AG04449 (cell line): ENCODE measurements around the gene GDF7.
A peak's percentile ranks its signal among the peaks of the same experiment; 100 is the strongest.

Experiments
- CTCF ChIA-PET: fragments of 350-600 bp; formaldehyde crosslinking; extraction: SDS; loops from one replicate; lab custom pipeline; 2021; ENCODE audit warnings: antibody characterized with exemption; lab: Yijun Ruan, JAX
- POLR2A ChIA-PET: fragments of 400-600, 350-600 bp; formaldehyde crosslinking; extraction: SDS; loops from one replicate; lab custom pipeline; 2020; ENCODE audit warnings: antibody characterized with exemption, inconsistent platforms; lab: Yijun Ruan, JAX
- DNase-seq: peaks from one replicate; pipeline ENCODE4 v3.0.0-alpha.2; 2010; ENCODE audit warnings: low read depth, low spot score
- H3K4me3 ChIP-seq: 2 replicates; pipeline ENCODE4 v1.5.1; 2011; ENCODE audit warnings: low read depth, mild to moderate bottlenecking, control low read depth, low read length
- TF ChIP-seq, protein P1 (sequence below): IDR thresholded peaks from one replicate; pipeline ENCODE4 v1.5.1; 2011; ENCODE audit warnings: mild to moderate bottlenecking, moderate library complexity, low read length, control low read depth, inconsistent platforms; ENCODE audit not compliant: insufficient read depth; ENCODE audit errors: missing control alignments

The GDF7 gene

GRCh38 chr2:20638646-20639430 lies 28.1 kb upstream of the GDF7 start:
- TF ChIP-seq, protein P1, sequence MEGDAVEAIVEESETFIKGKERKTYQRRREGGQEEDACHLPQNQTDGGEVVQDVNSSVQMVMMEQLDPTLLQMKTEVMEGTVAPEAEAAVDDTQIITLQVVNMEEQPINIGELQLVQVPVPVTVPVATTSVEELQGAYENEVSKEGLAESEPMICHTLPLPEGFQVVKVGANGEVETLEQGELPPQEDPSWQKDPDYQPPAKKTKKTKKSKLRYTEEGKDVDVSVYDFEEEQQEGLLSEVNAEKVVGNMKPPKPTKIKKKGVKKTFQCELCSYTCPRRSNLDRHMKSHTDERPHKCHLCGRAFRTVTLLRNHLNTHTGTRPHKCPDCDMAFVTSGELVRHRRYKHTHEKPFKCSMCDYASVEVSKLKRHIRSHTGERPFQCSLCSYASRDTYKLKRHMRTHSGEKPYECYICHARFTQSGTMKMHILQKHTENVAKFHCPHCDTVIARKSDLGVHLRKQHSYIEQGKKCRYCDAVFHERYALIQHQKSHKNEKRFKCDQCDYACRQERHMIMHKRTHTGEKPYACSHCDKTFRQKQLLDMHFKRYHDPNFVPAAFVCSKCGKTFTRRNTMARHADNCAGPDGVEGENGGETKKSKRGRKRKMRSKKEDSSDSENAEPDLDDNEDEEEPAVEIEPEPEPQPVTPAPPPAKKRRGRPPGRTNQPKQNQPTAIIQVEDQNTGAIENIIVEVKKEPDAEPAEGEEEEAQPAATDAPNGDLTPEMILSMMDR, result no peak
- ChIA-PET CTCF (interaction anchor here (1.2 to 17.0 kb wide), 14 partner anchors 9 to 285 kb away, joined by 4 to 394 read pairs (median 68); partner anchors contain the start of genes HS1BP3 and RHOB), POLR2A (interaction anchor here (5.6 kb wide), 1 partner anchor 190 kb away, joined by 46 read pairs; the partner anchor contains the start of gene RHOB)
- no peak overlapping the region for H3K4me3 ChIP-seq
- DNase-seq, result no peak

GRCh38 chr2:20640411-20641122 lies 26.4 kb upstream of the GDF7 start:
- no peak for DNase-seq
- CTCF ChIA-PET, result interaction anchor here (0.9 to 17.0 kb wide), 14 partner anchors 10 to 314 kb away, joined by 3 to 394 read pairs (median 33); partner anchors contain the start of genes HS1BP3 and RHOB
- TF ChIP-seq, protein P1, result no peak
- POLR2A ChIA-PET, result interaction anchor here (5.6 kb wide), 1 partner anchor 192 kb away, joined by 46 read pairs; the partner anchor contains the start of gene RHOB
- no peak overlapping the region for H3K4me3 ChIP-seq

- CTCF ChIA-PET, result interaction anchor here (1.0 to 17.0 kb wide), 23 partner anchors 9 to 324 kb away, joined by 3 to 394 read pairs (median 17); partner anchors contain the start of genes HS1BP3 and RHOB
- H3K4me3 ChIP-seq, result no peak overlapping the region
- no peak for DNase-seq
- POLR2A ChIA-PET, result interaction anchor here (1.5 to 5.6 kb wide), 2 partner anchors 193 to 199 kb away, joined by 4 to 46 read pairs; partner anchors contain the start of gene RHOB
- TF ChIP-seq, protein P1, result no peak
These were observed 25.6 kb upstream of the GDF7 start for GRCh38 chr2:20641123-20641985.

- ChIA-PET POLR2A (interaction anchor here (1.5 to 5.6 kb wide), 2 partner anchors 194 to 200 kb away, joined by 4 to 46 read pairs; partner anchors contain the start of gene RHOB), CTCF (interaction anchor here (0.7 to 17.0 kb wide), 47 partner anchors 8 to 507 kb away, joined by 3 to 394 read pairs (median 5); partner anchors contain the start of genes HS1BP3 and RHOB)
- TF ChIP-seq, protein P1, result peak; percentile 95
- H3K4me3 ChIP-seq, result no peak overlapping the region
- no peak for DNase-seq
These were observed 24.6 kb upstream of the GDF7 start for GRCh38 chr2:20642055-20642971.

DNA sequence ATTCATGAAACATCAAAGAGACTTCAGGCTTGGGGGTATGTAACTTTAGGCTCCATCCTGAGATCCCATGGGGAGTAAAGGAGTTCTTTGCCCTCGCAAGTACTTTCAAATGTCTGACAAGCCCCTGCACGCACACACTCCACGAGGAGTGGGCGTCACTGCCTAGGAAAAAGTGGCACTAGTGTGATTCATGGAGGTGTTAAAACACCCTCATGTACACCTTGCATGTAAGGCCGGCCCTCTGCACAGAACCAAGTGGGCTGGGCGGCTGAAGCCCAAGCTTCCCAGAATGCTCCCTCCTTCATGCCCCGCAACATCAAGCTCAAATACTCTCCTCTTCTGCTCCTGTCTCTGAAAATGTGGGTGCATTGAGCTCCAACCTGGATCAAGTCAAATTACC lies 23.9 kb upstream of the GDF7 start:
- CTCF ChIA-PET, result interaction anchor here (0.7 to 17.0 kb wide), 43 partner anchors 8 to 508 kb away, joined by 3 to 394 read pairs (median 5); partner anchors contain the start of genes HS1BP3 and RHOB
- no peak for DNase-seq
- TF ChIP-seq, protein P1, result no peak
- H3K4me3 ChIP-seq, result no peak overlapping the region
- POLR2A ChIA-PET, result interaction anchor here (5.6 kb wide), 1 partner anchor 195 kb away, joined by 46 read pairs; the partner anchor contains the start of gene RHOB
